NT2/D1 (cell line): ENCODE data around the gene CACFD1.
A peak's percentile ranks its signal among the peaks of the same experiment; 100 is the strongest.

Experiments
- DNase-seq: peaks from one replicate; pipeline ENCODE4 v3.0.0-alpha.2; 2011; ENCODE audit warnings: low read depth, low spot score
- H3K27me3 ChIP-seq: 2 replicates; pipeline ENCODE4 v1.6.0; 2011; ENCODE audit warnings: mild to moderate bottlenecking; ENCODE audit not compliant: insufficient read length, insufficient read depth
- H3K36me3 ChIP-seq: 2 replicates; pipeline ENCODE4 v1.6.1; 2011; ENCODE audit warnings: mild to moderate bottlenecking, low read length, mixed read lengths; ENCODE audit not compliant: insufficient read depth, insufficient read length
- H3K4me1 ChIP-seq: 2 replicates; pipeline ENCODE4 v1.5.1; 2011; ENCODE audit not compliant: insufficient read depth, insufficient read length
- H3K4me3 ChIP-seq: 2 replicates; pipeline ENCODE4 v1.5.1; 2011; ENCODE audit warnings: low read depth; ENCODE audit not compliant: insufficient read length
- H3K9ac ChIP-seq: 2 replicates; pipeline ENCODE4 v1.6.0; 2011; ENCODE audit warnings: low read depth; ENCODE audit not compliant: insufficient read length
- H3K9me3 ChIP-seq: 2 replicates; pipeline ENCODE4 v1.5.1; 2011; ENCODE audit warnings: mild to moderate bottlenecking, low read length; ENCODE audit not compliant: insufficient read depth
- SUZ12 ChIP-seq: IDR thresholded peaks from 2 replicates; pipeline ENCODE4 v1.6.1; 2011; ENCODE audit not compliant: insufficient read length, insufficient read depth; ENCODE audit errors: extremely low read depth
- YY1 ChIP-seq: IDR thresholded peaks from 2 replicates; pipeline ENCODE4 v1.6.1; 2011; ENCODE audit not compliant: insufficient read length, insufficient read depth
- ZNF274 ChIP-seq: IDR thresholded peaks from 2 replicates; pipeline ENCODE4 v1.6.1; 2011; ENCODE audit warnings: mild to moderate bottlenecking, low read depth, low read length

The CACFD1 gene

GRCh38 chr9:133476941-133477340 is 17.2 kb downstream of the CACFD1 start:
- Histone ChIP-seq H3K36me3 (peaks cover 56% of the 10 kb centered on the region), H3K9me3 (no peaks in the 10 kb centered on the region), H3K27me3 (peaks cover 12% of the 10 kb centered on the region), H3K4me3 (no peak overlapping the region), H3K4me1 (peaks cover 11% of the 10 kb centered on the region), H3K9ac (peak overlapping the region; percentile 17)
- TF ChIP-seq YY1 (no peak), ZNF274 (no peak), SUZ12 (no peak)
- no peak for DNase-seq

GRCh38 chr9:133477461-133477860 is 17.7 kb downstream of the CACFD1 start:
- H3K36me3 ChIP-seq = peaks cover 51% of the 10 kb centered on the region
- H3K4me3 ChIP-seq = peak overlapping the region; percentile 68
- peaks cover 12% of the 10 kb centered on the region for H3K27me3 ChIP-seq
- TF ChIP-seq ZNF274 (no peak), SUZ12 (no peak), YY1 (no peak)
- H3K4me1 ChIP-seq = peaks cover 14% of the 10 kb centered on the region
- H3K9me3 ChIP-seq = no peaks in the 10 kb centered on the region
- peak overlapping the region; percentile 73 for H3K9ac ChIP-seq
- DNase-seq = no peak

GRCh38 chr9:133477992-133478850 is 18.4 kb downstream of the CACFD1 start:
- no peak for DNase-seq
- peak overlapping the region; percentile 68 for H3K4me3 ChIP-seq
- peaks cover 12% of the 10 kb centered on the region for H3K27me3 ChIP-seq
- peaks cover 14% of the 10 kb centered on the region for H3K4me1 ChIP-seq
- TF ChIP-seq SUZ12 = no peak
- no peak for TF ChIP-seq ZNF274
- TF ChIP-seq YY1 = no peak
- H3K9me3 ChIP-seq = no peaks in the 10 kb centered on the region
- peak overlapping the region; percentile 73 for H3K9ac ChIP-seq
- peaks cover 43% of the 10 kb centered on the region for H3K36me3 ChIP-seq

DNA sequence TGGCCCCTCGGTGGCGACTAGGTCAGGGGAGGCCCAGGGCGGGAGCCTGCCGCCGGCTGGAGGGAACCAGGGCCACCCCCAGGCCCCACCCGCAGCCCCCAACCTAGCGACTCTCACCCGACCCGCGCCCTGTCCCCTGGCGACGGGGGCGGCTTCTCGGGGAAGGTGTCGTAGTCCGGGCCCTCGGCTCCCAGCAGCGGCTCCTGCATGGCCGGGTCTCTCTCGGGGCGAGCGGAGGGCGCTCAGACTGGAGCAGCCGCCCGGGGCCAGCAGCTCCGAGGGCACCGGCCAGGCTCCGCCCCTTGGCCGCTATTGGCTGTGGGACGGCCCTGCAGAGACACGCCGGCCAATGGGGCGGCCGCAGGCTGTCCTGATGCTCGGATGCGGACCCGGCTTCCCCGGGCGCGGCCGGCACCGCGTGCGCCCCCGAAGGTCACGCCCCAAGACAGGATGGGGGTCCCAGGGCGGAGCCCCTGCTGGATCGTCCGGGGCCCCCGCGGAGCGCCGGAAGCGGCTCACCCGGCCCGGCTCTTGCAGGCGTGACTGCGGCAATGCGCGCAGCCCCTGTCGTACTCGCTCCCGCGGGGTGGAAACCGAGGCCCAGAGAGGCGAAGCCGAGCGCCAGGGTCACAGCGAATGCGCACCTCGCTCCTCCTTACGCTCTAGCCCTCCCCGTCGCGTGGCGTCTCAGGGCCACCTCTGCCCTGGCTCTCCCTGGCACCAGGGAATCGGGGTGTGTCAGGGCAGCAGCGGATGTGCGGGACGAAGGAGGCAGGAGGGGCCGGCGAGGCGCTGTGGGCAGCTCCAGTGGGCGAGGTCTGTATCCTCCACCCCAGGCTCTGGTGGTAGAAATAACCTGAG is 19.3 kb downstream of the CACFD1 start, which contains the start of gene SLC2A6:
Gene SLC2A6, minus strand, starts transcription at position 249 of the 861 bp plus-strand sequence. Its CDS starts 40 bp downstream, at position 209.
- peak; percentile 75 for DNase-seq
- H3K27me3 ChIP-seq = peaks cover 12% of the 10 kb centered on the region
- H3K4me1 ChIP-seq = peaks cover 14% of the 10 kb centered on the region
- H3K9ac ChIP-seq = peak within 1 kb of the TSS; percentile 83
- peak within 1 kb of the TSS; percentile 71 for H3K4me3 ChIP-seq
- peaks cover 35% of the 10 kb centered on the region for H3K36me3 ChIP-seq
- no peaks in the 10 kb centered on the region for H3K9me3 ChIP-seq
- TF ChIP-seq YY1 (no peak), ZNF274 (no peak), SUZ12 (no peak)

GRCh38 chr9:133483611-133484010 is 23.8 kb downstream of the CACFD1 start:
- Histone ChIP-seq H3K9me3 (no peaks in the 10 kb centered on the region), H3K36me3 (no peaks in the 10 kb centered on the region), H3K4me1 (peaks cover 16% of the 10 kb centered on the region), H3K4me3 (no peak overlapping the region), H3K9ac (no peak overlapping the region), H3K27me3 (peaks cover 12% of the 10 kb centered on the region)
- DNase-seq = no peak
- no peak for TF ChIP-seq ZNF274
- TF ChIP-seq SUZ12 = no peak
- TF ChIP-seq YY1 = no peak

- H3K9me3 ChIP-seq = no peaks in the 10 kb centered on the region
- H3K4me3 ChIP-seq = no peak overlapping the region
- peaks cover 17% of the 10 kb centered on the region for H3K4me1 ChIP-seq
- peaks cover 5% of the 10 kb centered on the region for H3K27me3 ChIP-seq
- no peak for DNase-seq
- no peaks in the 10 kb centered on the region for H3K36me3 ChIP-seq
- no peak for TF ChIP-seq YY1
- TF ChIP-seq SUZ12 = no peak
- TF ChIP-seq ZNF274 = no peak
- no peak overlapping the region for H3K9ac ChIP-seq
Observed at GRCh38 chr9:133484671-133485437, 25.1 kb downstream of the CACFD1 start.
